Measurements from ENCODE around the gene SRL. TPM values are rescaled to one million over a fixed set of nuclear protein-coding genes. Genes with fewer than 3 reads are reported as not detected.
A peak's percentile ranks its signal among the peaks of the same experiment; 100 is the strongest.

The SRL gene
- total RNA-seq, 6 experiments from 2014 or later = 0.18 to 0.62 (median 0.28) TPM

DNA sequence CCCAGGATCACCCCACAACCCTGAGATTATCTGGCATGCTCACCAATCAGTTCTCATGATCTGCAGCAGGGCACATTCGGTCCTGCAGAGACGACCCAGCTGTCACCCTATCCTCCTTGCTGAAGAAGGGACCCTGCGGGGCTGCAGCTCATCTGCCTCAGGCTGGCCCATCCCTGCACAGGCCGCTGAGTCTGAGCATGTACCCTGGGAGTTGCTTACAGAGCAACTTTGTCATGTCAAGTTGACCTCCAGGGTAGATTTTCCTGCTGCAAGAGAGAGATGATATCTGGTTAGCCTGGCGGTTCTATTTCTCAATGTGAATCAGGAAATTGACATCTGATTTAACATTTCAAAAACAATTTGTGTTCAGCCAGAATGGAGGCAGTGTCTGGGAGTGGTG lies 89.6 kb downstream of the SRL start:
- Histone ChIP-seq H3K4me3 (no peak overlapping the region), H3K27me3 (no peaks in the 10 kb centered on the region), H3K9me3 (no peaks in the 10 kb centered on the region), H3K27ac (no peak overlapping the region), H3K4me1 (peaks cover 0 to under 1% (median 0%) of the 10 kb centered on the region in 4 donors), H3K36me3 (no peaks in the 10 kb centered on the region)
- no peak for DNase-seq
- intact Hi-C loops (cut with DNase I) = no loop called here
- TF ChIP-seq POLR2A (IDR thresholded peaks at IDR 0.05) = no peak
- TF ChIP-seq, protein P1, sequence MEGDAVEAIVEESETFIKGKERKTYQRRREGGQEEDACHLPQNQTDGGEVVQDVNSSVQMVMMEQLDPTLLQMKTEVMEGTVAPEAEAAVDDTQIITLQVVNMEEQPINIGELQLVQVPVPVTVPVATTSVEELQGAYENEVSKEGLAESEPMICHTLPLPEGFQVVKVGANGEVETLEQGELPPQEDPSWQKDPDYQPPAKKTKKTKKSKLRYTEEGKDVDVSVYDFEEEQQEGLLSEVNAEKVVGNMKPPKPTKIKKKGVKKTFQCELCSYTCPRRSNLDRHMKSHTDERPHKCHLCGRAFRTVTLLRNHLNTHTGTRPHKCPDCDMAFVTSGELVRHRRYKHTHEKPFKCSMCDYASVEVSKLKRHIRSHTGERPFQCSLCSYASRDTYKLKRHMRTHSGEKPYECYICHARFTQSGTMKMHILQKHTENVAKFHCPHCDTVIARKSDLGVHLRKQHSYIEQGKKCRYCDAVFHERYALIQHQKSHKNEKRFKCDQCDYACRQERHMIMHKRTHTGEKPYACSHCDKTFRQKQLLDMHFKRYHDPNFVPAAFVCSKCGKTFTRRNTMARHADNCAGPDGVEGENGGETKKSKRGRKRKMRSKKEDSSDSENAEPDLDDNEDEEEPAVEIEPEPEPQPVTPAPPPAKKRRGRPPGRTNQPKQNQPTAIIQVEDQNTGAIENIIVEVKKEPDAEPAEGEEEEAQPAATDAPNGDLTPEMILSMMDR (IDR thresholded peaks at IDR 0.05) = no peak
- WGBS (ENCODE audit: insufficient coverage, low coverage, low lambda C conversion rate, missing lambda C conversion rate) = no CpG with 5 or more reads among the region's 5 CpGs
- no peak for ATAC-seq

- intact Hi-C loops (cut with DNase I) = no loop called here
- Histone ChIP-seq H3K4me1 (no peaks in the 10 kb centered on the region), H3K27me3 (no peaks in the 10 kb centered on the region), H3K9me3 (no peaks in the 10 kb centered on the region), H3K4me3 (no peak overlapping the region), H3K27ac (no peak overlapping the region), H3K36me3 (no peaks in the 10 kb centered on the region)
- WGBS (ENCODE audit: insufficient coverage, low coverage, low lambda C conversion rate, missing lambda C conversion rate) = 88% methylated on average over 4 of the region's 10 CpGs
- TF ChIP-seq POLR2A (IDR thresholded peaks at IDR 0.05) = no peak
- TF ChIP-seq, protein P1 (IDR thresholded peaks at IDR 0.05) = no peak
- ATAC-seq (no peak), DNase-seq (no peak)
Measured at GRCh38 chr16:4147236-4147635, 94.6 kb downstream of the SRL start.

DNA sequence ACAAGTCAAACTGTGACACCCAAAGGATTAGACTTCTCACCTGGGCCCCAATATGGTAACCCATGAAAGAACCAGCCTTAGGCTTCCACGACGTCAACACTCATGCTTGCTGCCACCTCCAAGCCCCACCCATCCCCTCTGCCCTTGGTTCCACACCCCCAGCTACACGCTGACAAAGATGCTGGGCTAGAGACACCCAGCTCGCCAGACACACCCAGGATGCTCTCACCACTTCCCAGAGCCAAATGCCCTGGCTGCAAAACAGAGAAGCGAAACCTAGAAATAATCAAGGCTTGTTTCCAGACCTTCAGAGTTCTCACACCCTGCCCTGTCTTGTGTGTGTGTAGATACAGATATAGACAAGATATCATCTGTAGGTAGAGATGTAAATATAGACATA lies 99.6 kb downstream of the SRL start:
- WGBS (ENCODE audit: insufficient coverage, low coverage, low lambda C conversion rate, missing lambda C conversion rate) = 53% methylated on average over 4 of the region's 5 CpGs
- no peak for TF ChIP-seq POLR2A (IDR thresholded peaks at IDR 0.05)
- TF ChIP-seq, protein P1 (IDR thresholded peaks at IDR 0.05) = no peak
- ATAC-seq (no peak), DNase-seq (no peak)
- Histone ChIP-seq H3K4me3 (no peak overlapping the region), H3K27me3 (no peaks in the 10 kb centered on the region), H3K27ac (no peak overlapping the region), H3K36me3 (no peaks in the 10 kb centered on the region), H3K4me1 (no peaks in the 10 kb centered on the region), H3K9me3 (no peaks in the 10 kb centered on the region)
- intact Hi-C loops (cut with DNase I) = no loop called here

GRCh38 chr16:4141604-4142003 lies 100.3 kb downstream of the SRL start:
- H3K9me3 ChIP-seq = no peaks in the 10 kb centered on the region
- H3K27me3 ChIP-seq = no peaks in the 10 kb centered on the region
- no peak for DNase-seq
- H3K27ac ChIP-seq = no peak overlapping the region
- H3K4me3 ChIP-seq = no peak overlapping the region
- no peaks in the 10 kb centered on the region for H3K36me3 ChIP-seq
- no peaks in the 10 kb centered on the region for H3K4me1 ChIP-seq
- TF ChIP-seq, protein P1 (IDR thresholded peaks at IDR 0.05) = no peak
- TF ChIP-seq POLR2A (IDR thresholded peaks at IDR 0.05) = no peak
- no peak for ATAC-seq
- intact Hi-C loops (cut with DNase I) = no loop called here
- 91% methylated on average over 12 of the region's 12 CpGs for WGBS (ENCODE audit: insufficient coverage, low coverage, low lambda C conversion rate, missing lambda C conversion rate)

- intact Hi-C loops (cut with DNase I) = no loop called here
- Histone ChIP-seq H3K4me1 (no peaks in the 10 kb centered on the region), H3K27me3 (no peaks in the 10 kb centered on the region), H3K9me3 (no peaks in the 10 kb centered on the region), H3K36me3 (no peaks in the 10 kb centered on the region), H3K27ac (no peak overlapping the region), H3K4me3 (no peak overlapping the region)
- DNase-seq (no peak), ATAC-seq (peak in 1 of 4 donors; percentile 31)
- 37% methylated on average over 3 of the region's 3 CpGs for WGBS (ENCODE audit: insufficient coverage, low coverage, low lambda C conversion rate, missing lambda C conversion rate)
- TF ChIP-seq, protein P1 (IDR thresholded peaks at IDR 0.05) = no peak
- TF ChIP-seq POLR2A (IDR thresholded peaks at IDR 0.05) = no peak
Measured at GRCh38 chr16:4140652-4141051, 101.2 kb downstream of the SRL start.
